A549 (cell line): ENCODE measurements around the gene TAC3.

Experiments
- CBX2 ChIP-seq: fragments of 200-600 bp; sonication (generic); IDR thresholded peaks from 2 replicates; pipeline ENCODE4 v1.6.1; 2016; ENCODE audit warnings: low read depth, mild to moderate bottlenecking, borderline replicate concordance
- EHMT2 ChIP-seq: fragments of 200-600 bp; sonication (generic); IDR thresholded peaks from 2 replicates; pipeline ENCODE4 v1.6.1; 2016; ENCODE audit warnings: antibody characterized with exemption, low read depth, mild to moderate bottlenecking, moderate library complexity
- JUNB ChIP-seq: fragments of >200 bp; sonication (Bioruptor Twin); formaldehyde crosslinking; IDR thresholded peaks from 2 replicates; pipeline ENCODE4 v1.6.1; 2016
- MAZ ChIP-seq: fragments of 150-350 bp; IDR thresholded peaks from 2 replicates; pipeline ENCODE4 v1.6.1; 2014; ENCODE audit warnings: antibody characterized with exemption, low read depth, low read length, borderline replicate concordance
- POLR2A ChIP-seq: IDR thresholded peaks from 2 replicates; pipeline ENCODE4 v1.6.1; 2012; ENCODE audit warnings: mild to moderate bottlenecking, low read length
- POLR2AphosphoS2 ChIP-seq: conservative IDR thresholded peaks from 2 replicates; pipeline ENCODE4 v1.6.1; 2012; ENCODE audit warnings: low read length, improper control_type of control experiment, inconsistent platforms
- TF ChIP-seq, protein P1 (sequence below): fragments of >200 bp; sonication (Bioruptor Twin); formaldehyde crosslinking; IDR thresholded peaks from 3 replicates; pipeline ENCODE4 v1.5.1; 2016

DNA sequence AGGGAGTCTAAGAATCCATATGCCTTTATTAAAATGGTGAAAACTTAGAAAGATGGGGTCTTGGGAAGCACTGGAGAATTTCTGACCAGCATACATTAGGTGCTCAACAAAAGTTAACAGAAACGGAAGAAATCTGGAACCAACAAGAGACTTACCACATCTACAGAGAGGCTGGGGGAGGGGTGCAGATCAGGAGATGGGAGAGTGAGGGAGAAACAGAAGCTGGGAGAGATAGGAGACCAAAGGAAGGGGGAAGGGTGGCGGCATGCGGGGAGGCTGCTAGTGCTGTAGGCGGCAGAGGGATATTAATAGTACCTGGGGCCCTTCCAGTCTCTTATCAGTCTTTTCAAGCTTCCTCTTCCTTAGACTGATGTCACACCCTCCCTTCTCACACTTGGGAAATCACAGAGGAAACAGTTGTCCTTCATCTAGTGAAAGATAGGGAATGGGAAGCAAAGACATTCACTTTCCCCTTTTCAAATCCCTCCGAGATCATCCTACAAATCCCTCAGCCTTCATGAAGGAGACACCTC, 28.1 kb downstream of the TAC3 start:
- TF ChIP-seq, protein P1, sequence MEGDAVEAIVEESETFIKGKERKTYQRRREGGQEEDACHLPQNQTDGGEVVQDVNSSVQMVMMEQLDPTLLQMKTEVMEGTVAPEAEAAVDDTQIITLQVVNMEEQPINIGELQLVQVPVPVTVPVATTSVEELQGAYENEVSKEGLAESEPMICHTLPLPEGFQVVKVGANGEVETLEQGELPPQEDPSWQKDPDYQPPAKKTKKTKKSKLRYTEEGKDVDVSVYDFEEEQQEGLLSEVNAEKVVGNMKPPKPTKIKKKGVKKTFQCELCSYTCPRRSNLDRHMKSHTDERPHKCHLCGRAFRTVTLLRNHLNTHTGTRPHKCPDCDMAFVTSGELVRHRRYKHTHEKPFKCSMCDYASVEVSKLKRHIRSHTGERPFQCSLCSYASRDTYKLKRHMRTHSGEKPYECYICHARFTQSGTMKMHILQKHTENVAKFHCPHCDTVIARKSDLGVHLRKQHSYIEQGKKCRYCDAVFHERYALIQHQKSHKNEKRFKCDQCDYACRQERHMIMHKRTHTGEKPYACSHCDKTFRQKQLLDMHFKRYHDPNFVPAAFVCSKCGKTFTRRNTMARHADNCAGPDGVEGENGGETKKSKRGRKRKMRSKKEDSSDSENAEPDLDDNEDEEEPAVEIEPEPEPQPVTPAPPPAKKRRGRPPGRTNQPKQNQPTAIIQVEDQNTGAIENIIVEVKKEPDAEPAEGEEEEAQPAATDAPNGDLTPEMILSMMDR: no peak
- TF ChIP-seq MAZ (no peak), JUNB (no peak), POLR2A (no peak), EHMT2 (no peak), CBX2 (no peak), POLR2AphosphoS2 (no peak)
